HG03135 (cell line): ENCODE measurements around the gene BTBD2.
"Not testable (repeated sequence)": the region's sequence is repeated elsewhere in the genome, so short reads cannot be mapped to it uniquely, and the experiment has no call there.

Experiments
- ATAC-seq: cut with Tn5 transposase; IDR thresholded peaks from one replicate; pipeline ENCODE4 v1.9.1; 2021; ENCODE audit warnings: mild to moderate bottlenecking, moderate library complexity; ENCODE audit not compliant: unreplicated experiment

Gene BTBD2

DNA sequence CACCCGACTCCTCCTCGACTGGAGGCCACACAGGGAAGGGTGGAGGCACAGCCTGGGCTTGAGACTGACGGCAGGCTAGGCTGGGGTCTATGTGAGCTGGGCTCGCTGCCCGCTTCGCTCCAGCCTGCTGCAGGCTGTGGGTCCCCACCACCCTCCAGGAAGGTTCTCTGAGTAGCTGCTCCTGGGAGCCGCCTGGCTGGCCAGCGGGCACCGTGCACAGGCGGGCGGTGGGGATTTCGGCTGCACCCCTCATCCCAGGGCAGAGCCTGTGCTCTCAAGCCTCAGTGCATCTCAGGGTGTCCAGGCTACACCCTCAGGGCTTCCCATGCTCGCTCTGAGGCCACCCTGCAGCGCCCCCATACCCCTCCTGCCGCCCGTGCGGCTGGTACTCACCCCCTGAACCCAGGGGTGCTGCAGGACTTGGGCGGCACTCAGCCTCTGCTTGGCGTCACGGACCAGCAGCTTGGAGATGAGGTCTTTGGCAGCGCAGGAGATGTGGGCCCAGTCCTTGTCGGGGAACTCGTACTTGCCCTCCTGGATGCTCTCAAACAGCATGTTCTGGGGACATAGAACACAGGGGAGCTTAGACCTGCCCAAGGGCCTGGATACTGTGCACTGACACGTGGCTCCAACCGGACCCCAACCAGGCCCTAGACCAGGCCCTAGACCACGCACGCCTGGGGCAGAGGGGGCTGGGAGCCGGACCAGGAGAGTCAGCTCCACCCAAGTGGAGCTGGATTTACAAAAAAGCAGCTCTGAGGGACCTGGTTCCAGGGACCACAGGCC, 25.3 kb upstream of the BTBD2 start:
- no peak for ATAC-seq

DNA sequence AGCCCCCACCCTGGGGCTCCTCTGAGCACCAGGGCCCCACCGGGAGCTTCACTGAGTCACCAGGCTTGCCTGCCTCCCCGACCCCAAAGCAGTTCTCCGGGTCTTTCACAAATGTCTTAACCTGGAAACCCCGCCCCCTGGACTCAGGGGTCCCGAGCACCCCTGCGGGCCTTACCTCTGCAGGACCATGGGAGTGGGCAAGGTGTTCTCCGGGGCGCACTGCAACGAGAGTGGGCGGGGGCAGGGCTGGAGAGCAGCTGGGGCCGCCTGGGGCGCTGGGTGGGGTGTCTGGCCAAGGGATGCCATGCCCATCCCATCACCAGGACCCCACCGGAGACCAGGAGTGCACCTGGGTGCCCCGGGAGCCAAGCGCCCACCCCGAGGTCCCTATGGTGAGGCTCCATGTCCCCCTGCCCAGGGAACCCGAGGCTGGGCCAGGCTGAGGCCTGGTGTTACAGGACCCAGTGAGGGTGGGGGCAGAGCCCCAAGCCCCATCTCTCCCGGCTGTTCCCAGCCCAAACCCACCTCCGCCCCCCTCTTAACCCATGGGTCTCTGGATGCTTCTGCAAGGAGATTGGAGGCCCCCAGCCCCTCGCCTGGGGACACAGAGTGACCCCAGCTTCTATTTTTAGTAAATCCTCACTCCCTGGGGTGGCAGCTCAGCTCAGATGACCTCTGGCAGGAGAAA, 24.6 kb upstream of the BTBD2 start:
- no peak for ATAC-seq

DNA sequence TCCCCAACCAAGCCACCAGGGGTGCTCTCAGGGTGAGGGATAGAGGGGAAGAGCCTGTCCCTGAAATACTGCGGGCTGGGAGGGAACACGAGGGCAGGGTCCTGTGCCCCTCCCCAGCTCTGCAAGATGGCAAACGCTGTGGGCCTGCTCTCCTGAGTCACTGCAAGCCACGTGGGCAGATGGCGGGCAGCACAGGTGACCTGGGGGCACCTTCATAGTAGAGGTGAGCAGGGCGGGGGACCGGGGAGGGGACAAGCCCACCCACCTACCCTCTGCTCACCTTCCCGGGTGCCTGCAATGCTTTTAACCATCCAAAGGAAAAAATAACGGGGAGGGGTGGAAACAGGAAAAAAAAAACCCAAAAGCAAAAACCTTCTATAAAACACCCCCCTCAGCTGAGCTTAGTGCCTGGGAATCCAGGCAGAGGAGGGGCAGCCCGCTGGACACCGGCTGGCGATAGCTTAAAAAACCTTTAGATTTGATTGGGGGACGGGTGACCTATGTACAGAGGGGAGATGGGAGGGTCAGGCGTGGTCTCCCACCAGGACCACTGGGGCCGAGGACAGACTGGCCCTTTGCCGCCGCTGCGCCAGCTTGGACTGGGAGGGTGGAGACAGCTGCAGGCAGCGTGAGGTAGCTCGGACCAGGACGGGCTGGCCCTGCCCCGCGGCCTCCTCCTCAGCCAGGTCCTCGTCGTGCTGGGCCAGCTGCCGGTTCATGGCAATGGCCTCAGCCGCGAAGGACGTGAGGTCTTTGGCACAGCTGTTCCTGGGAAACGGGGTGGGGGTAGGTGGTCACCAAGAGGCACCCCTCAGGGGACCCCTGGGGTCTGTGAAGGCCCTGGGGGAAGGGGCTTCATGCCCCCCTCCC, 23.8 kb upstream of the BTBD2 start:
- ATAC-seq, result no peak

DNA sequence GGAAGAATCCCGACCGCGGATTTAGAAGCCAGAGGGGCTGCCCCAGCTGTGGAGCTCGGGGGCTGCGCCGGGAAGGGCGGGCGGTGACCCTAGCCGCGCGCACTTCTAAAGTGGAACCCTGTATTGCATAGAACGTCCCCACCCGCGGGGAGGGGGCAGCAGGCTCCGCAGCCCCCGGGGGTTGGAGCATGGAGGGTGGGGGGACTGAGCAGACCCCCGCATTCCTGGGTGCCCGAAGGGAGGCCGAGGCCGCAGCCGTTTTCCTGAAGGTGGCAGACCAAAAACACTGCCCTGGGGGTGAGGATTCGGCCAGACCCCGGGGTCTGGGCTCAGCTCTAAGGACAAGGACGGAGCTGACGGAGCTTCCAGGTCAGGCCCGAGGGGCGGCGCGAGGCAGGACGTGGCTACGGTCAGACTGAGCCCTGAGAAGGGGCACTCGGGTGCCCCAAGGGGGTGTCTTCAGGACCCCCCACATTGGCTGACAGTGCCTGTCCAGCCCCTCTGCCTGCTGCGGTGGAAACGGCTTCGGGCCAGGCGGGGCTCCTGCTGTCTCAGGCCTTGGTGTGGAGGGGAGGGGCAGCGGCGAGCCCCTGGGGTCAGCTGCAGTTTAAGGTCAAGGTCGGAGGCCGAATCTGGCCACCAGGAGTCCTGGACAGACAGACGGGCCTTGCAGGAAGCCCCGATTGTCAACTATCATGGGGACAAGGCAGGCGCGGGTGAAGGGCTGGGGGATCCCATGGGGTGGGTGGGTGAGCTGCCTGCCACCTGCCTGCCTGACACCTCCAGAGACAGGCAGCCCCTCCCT, 23.0 kb upstream of the BTBD2 start:
- no peak for ATAC-seq

DNA sequence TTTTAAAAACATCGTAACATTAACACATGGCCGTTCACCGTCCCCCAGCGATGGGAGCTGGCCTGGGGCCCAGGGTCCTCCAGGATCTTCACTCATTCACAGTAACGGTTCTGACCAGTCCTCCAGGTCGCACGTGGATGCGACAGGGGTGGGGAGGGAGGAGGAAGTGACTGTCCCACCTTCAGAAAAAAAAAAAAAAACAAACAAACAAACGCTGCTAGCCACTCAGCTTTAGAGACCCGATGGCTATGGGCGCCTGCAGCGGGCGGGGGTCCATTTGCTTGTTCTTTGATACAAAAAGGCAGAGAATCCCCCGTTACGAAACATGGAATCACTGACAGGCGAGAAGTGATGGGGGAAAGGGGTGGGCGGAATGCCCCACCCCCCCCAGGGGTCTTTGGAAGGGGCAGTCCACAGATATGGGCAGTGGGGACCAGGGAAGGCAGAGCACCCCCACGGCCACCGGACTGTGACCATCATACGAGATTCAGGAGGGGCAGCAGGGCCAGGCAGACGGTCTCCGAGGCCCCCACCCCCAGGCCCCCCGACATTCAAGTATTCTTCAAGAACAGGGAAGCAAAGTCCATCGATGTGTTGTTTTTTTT, 22.2 kb upstream of the BTBD2 start:
- no peak for ATAC-seq

DNA sequence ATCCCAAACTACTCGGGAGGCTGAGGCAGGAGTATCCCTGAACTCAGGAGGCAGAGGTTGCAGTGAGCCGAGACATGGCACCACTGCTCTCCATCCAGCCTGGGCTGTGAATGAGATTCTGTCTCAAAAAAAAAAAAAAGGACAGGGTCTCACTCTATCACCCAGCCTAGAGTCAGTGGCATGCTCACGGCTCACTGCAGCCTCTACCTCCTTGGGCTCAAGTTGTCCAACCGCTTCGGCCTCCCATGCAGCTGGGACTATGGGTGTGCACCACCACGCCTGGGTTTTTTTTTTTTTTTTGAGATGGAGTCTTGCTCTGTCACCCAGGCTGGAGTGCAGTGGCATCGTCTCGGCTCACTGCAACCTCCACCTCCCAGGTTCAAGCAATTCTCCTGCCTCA, 20.9 kb upstream of the BTBD2 start:
- ATAC-seq, result no peak

DNA sequence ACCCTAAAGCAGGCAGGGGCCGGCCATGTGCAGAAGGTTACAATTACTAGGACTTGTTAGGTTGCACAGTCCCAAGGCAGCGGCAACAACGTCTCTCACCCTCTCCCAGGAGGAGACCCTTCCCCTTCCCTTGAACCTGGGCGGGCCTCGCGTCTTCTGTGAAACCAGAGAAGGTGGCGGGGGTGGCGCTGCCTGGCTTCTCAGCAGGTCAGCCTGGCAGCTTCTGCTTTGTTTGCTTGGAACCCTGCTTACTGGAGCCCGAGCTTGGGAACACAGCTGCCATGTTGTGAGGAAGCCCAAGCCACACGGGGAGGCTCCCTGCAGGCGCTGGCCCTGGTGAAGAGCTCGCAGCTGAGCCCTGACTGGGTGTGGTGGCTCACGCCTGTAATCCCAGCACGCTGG, 20.1 kb upstream of the BTBD2 start:
- no peak for ATAC-seq

DNA sequence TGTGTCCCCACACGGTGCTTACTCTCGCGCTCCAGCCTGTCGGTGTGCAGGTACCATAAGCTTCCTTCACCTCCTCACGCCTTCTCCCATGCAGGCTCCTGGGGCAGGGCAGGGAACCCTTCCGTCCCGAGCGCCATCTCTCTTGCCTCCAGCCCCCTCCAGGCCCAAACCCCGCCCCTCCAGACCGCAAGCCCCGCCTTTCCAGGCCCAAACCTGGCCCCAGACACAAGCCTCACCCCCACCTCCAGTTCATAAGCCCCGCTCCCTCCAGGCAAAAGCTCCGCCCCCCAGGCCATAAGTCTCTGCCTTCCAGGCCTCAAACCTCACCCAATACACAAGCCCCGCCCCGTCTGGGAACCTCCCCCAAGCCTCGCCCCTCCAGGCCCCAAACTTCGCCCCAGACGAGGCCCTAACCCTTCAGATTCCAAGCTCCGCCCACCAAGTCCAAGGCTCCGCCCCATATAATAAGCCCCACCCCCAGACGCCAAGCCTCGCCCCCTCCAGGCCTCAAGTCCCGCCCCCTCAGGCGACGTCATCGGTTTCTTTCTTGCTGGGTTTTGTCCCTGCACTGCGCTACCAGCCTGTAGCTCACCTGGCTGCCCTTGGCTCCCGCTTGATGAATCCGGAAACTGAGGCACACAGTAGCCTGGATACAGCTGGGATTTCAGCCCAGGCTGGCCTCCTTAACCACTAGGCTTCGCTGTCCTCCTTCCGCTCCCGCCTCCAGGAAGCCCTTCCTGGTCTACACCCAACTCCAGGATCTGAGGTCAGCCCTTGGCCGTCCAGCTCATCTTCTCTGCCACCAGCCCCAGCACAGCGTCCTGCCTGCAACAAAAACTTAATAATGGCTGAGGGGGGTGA, 19.4 kb upstream of the BTBD2 start:
- no peak for ATAC-seq

DNA sequence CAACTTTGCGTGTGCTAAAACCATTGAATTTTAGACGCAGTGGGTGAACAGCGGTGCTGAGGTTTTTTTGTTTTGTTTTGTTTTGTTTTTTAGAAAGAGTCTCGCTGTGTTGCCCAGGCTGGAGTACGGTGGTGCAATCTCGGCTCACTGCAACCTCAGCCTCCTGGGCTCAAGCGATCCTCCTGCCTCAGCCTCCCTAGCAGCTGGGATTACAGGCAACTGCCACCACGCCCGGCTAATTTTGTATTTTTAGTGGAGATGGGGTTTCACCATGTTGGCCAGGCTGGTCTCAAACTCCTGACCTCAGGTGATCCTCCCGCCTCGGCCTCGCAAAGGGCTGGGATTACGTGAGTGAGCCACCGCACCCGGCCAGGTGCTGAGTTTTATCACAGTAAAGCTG, 18.7 kb upstream of the BTBD2 start:
- ATAC-seq, result not testable (repeated sequence)

DNA sequence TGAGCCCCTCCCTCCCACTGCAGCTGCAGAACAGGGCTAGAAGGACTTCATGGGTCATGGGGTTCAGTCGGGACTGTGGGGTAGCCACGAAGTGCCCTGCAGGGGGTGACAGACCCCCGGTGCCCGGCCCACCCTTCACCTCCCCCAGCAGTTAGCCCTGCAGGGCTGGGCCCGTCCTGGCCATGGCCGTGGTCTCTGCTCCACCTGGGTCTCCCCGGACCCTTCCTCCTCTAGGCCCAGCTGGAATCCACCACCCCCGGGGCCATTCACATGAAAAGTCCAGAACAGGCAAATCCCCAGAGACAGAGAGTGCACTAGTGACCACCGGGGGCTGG, 18.3 kb upstream of the BTBD2 start:
- ATAC-seq, result no peak

DNA sequence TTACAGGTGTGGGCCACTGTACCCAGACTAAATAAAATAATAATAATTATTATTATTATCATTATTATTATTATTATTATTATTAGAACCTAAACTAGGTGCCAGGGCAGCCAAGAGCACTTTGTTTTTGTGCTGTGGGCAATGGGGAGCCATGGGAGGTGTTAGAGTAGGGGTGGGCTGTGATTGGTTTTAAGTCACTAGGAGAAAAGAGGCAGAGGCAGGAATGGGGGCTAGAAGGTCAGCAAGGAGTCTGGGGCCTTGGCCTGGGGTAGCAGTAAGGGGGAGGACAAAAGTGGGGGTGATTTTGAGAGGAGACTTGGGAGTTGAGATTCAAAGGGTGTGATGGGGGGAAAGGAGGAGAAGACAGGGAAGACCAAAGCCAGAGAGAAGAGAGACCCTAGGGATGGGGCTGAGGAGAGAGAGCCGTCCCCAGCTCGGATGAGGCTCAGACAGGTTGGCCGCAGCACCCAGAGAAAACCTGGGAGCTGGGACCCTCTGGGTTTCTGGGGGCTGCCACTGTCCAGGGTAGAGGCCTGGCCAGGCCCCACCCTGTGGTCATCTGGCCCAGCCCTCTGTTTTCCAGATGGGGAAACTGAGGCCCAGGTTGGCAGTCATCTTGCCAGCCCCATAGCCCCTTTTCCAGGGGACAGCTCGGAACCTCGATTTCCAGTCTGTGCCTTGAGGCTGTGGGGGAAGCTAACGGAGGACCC, 17.8 kb upstream of the BTBD2 start:
- no peak for ATAC-seq

DNA sequence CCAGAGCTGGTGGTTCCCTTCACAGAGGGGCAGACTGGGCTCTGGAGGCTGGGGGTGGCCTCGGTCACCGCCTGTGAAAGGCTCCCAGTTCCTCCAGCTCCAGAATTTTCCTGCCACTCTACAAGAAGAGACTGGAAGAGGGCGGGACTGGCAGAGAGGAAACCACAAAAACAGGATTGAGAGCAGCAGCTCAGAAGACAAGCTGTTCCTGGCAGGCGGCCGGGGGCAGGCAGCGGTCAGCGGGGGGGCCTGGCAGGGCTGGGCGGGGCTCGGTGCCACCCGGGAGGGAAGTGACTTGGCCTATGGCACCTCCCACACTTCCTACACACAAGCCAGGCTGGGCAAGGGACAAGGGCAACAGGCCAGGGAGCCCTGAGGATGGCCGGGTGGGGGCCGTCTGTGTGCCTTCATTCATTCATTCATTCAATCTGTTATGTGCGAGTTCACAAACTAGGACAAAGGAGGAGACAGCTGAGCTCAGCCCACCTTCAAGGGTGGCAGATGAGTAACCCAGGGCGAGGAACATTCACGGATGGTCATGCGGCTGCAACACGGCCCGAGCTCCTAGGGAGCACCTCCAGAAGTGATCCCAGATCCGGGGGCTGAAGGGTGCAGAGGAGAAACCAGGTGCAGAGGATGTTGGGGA, 16.9 kb upstream of the BTBD2 start:
- no peak for ATAC-seq

DNA sequence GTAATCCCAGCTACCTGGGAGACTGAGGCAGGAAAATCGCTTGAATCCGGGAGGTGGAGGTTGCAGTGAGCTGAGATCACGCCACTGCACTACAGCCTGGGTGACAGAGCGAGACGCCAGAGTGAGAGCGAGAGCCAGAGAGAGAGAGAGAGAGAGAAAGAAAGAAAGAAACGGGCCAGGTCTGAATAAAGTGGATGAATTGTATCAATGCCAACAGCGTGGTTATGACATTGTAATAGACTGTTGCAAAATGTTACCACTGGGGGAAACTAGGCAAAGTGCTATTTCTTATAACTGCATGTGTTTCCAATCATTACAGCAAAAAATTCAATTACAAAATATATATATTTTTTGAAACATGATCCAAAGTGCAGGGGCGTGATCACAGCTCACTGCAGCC, 11.8 kb upstream of the BTBD2 start:
- ATAC-seq, result no peak

DNA sequence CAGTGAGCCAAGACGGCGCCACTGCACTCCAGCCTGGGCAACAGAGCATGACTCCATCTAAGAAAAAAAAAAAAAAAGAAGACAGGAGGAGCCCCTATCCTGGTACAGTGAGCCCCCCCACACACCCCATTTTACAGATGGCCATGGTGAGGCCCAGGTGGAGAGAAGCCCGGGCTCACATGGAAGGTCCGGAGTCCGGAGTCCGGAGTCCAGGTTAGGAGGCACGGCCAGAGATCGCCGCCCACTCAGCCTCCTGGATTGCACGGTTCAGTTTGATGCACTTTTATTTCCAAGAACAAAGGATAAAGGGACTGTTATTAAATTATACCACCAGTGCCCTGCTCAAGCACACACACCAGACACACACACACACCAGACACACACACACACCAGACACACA, 11.3 kb upstream of the BTBD2 start:
- no peak for ATAC-seq

DNA sequence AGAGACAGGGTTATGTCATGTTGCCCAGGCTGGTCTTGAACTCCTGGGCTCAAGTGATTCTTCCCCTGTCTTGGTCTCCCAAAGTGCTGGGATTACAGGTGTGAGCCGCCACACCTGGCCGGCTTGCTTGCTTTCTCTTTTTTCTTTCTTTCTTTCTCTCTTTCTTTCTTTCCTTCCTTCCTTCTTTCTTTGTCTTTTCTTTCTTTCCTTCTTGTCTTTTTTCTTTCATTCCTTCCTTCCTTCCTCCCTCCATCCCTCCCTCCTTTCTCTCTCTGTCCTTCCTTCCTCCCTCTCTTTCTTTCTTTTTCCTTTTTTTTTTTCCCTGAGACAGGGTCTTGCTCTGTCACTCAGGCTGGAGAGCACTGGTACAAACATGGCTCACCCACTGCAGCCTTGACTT, 6.8 kb upstream of the BTBD2 start:
- no peak for ATAC-seq

DNA sequence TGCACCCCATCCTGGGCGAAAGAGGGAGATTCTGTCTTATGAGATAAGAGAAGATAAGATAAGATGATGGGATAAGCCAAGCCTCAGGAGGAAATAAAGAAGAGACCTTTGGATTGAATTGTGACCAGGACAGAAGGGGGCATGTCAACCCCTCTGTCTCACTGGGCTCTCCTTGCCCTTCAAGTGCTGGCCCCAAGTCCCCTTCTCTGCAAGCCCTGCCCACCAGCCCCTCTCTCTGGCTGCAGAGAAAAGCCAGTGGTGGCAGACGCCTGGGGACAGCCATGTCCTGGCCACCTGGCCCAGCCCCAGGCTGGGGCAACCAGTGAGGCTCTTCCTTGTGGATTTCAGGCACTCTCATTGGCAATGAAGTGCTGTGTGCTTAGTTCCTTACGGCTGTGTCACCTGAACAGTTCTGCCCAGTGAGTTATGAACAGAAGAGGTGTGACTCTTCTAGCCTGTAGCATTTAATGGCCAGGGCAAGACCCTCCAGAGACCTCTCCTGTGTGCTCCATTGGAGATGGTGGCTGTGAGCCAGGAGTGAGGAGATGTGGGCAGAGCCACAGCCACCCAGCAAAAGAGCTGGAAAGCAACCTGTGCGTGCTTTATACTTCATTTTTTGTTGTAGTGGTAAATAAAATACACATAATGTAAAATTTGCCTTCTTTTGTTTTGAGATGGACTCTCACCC, 6.1 kb upstream of the BTBD2 start:
- ATAC-seq, result no peak

DNA sequence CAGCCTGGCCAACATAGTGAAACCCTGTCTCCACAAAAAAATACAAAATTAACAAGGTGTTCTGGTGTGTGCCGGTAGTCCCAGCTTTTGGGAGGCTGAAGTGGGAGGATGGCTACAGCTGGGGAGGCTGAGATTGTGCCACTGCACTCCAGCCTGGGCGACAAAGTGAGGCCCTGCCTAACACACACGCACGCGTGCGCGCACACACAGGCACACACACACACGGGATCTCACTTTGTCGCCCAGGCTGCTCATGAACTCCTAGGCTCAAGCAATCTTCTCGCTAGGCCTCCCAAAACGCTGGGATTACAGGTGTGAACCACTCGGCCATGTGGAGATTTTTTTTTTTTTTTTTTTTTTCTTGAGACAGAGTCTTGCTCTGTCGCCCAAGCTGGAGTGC, 3.2 kb upstream of the BTBD2 start:
- ATAC-seq, result no peak
